GM18502 (cell line): ENCODE measurements around the gene ELMOD3.
"Not testable (repeated sequence)": the region's sequence is repeated elsewhere in the genome, so short reads cannot be mapped to it uniquely, and the experiment has no call there.

ENCODE experiments used
- ATAC-seq: cut with Tn5 transposase; IDR thresholded peaks from one replicate; pipeline ENCODE4 v1.9.1; 2021; ENCODE audit warnings: mild to moderate bottlenecking; ENCODE audit not compliant: unreplicated experiment, poor library complexity

ELMOD3 gene

DNA sequence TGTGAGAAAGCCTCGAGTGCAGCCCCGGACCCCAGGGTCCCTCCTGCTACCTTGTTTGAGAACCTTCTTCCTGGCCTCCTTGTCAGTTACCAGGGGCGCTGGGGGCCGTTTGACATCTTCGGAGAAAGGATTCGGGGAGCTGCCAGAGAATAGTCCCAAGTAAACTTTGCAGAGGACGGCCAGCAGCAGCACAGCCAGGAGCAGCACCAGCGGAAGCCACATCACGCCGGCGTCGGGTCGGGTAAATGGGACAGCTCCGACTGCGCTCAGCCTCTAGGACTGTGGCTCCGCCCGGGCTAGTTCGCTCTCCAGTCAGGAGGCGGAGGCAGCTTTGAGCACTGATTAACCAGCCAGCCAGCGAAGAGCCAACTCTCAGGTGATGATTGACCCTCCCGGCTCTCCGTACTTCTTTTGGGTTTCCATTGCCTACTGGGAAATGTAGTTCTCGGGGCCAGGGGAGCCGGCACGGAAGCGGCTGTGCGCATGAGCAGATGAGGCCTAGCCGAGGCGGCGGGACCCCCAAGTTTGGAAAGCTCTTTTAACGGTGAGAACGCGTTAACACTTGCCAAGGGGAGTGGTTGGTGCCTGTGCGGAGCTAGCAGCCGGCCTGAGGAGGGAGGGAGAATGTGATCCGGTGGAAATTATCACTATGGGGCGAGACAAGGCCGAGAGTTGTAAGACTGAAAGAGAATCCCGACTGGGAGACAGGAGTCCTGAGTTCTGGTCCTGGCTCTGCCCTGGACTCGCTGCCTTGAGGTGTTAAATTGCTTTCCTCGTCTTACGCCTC, at the start of gene ELMOD3, which contains the start of gene RETSAT:
Gene ELMOD3 (plus strand): TSS at position 484 of the 787 bp plus-strand sequence. CDS start 2,430 bp downstream, outside the sequence.
Gene RETSAT (minus strand): TSS at position 243 of the 787 bp plus-strand sequence. CDS start 21 bp downstream, at position 222.
- ATAC-seq = peak; percentile 95

DNA sequence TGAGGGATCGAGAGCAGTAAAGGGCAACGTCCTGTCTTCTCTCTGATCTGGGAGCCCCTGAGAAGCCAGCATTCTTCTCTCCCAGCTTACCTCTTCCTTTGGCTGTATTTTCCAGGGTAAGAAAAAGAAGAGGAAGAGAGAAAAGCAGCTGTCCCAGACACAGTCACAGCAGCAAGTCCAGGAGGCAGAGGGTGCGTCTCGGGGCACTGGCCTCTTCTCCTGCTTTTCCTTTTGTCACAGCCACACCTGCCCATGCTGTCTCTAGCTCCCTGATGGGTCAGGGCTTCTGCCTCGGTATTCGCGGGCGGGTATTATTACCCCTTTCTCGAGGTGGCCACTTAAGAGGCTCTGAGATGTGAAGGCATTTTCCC, 47.1 kb upstream of the ELMOD3 start:
- no peak for ATAC-seq

DNA sequence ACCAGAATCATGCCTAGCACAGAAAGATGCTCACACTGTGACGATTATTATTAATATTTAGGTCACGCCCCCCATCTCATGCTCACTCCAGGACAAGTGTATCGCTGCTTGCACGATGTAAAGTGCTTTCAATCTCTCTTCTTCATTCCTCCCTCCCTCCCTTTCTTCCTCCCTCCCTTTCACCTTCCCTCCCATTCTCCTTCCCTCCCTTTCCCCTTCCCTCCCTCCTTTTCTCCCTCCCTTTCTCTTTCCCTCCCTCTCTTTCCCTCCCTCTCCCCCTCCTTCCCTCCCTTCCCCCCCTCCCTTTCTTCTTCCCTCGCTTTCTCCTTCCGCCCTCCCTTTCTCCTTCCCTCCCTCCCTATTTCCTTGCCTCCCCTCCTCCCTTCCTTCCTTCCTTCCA, 46.4 kb upstream of the ELMOD3 start:
- ATAC-seq = no peak

DNA sequence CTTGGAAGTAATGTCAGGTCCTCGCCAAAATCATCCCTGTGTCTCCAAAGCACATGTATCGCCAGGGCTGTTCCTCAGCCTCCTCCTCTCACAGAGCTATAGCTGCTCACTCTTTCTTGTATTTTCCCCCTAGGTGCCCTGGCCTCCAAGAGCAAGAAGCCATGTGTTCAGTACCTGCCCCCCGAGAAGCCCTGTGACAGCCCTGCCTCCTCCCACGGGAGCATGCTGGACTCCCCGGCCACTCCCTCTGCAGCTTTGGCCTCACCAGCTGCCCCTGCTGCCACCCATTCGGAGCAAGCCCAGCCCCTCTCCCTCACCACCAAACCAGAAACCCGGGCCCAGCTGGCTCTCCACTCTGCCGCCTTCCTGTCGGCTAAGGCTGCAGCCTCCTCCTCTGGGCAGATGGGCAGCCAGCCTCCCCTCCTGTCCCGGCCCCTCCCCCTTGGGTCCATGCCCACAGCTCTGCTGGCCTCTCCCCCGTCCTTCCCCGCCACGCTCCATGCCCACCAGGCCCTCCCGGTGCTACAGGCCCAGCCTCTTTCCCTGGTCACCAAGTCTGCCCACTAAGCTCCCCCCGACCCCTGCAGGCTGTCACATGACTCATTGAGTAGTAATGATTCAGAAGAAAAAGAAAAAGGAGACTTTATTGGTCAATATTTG, 45.5 kb upstream of the ELMOD3 start:
- no peak for ATAC-seq

DNA sequence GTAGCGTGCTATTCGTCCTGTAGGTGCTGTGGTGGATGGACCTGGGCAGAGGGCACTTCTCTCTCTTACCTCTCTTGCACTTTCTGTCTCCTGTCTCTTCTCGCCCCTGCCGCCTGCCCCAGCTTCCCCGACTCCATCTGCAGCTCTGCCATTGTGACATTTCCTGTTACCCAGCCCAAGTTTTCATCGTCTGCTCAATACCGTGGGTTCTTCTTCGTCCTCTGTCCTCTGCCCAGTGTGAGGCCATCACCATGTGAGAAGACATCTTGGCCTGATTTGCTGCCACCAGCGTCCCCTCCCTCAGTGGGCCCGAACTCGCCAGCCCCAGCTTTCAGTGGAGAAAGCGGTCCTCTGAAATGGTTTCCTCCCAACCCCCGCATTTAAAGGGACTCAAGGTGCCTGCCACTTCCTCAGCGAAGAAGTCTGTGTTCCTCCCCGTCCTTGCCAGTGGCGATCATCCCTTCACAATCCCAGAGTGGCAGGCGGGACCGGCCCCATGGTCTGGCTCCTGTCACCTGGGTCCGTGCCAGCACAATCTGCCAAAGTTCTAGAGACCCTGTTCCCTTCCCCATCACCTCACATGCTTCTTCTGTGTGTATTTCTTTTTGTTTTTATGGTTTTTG, 44.8 kb upstream of the ELMOD3 start:
- no peak for ATAC-seq

DNA sequence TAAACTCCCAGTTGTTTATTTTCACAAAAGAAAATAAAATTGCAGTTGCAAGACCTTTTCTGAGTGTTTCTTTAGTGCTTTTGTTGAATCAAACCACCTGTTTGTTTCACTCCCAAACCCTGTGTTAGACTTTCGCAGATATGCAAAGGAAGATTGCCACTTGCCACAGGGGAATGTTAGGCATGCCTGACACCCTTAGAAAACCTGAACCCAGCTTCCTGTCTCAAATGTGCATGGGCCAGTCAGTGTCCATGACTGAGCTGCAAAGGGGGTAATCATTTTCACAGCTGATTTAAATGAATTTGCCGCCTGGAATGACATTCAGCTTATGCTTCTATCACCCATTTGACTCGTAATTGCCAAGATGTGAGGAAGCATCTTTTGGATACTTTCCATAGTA, 44.2 kb upstream of the ELMOD3 start:
- ATAC-seq = no peak

DNA sequence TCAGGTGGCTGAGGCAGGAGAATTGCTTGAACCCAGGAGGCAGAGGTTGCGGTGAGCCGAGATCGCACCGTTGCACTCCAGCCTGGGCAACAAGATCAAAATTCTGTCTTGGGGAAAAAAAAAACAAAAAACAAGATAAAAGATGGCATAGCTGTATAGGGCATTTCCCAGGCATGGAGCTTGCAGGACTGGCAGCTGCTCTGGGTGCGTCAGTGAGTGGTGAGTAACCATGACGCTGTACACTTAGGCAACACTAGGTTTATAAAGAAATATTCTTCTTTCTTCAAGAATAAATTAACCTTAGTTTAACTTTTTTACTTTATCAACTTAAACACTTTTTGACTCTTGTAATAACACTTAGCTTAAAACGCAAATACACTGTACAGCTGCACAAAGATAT, 42.2 kb upstream of the ELMOD3 start:
- no peak for ATAC-seq

DNA sequence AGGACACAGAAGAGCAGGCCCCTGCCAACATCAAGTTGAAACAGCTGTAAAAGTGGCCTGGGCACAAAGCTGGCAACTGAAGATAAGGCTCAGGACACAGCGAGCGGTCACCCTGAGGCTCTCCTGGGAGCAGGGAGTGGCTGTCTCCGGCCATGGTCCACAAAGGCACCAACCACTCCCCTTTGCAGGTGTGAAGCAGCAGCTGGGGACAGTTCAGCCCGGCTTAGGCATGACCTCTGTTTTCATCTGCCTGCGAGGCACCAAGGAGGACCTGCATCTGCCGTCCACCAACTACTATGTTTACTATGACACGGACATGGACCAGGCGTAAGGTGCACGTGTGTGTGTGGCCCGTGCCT, 39.7 kb upstream of the ELMOD3 start:
- no peak for ATAC-seq

DNA sequence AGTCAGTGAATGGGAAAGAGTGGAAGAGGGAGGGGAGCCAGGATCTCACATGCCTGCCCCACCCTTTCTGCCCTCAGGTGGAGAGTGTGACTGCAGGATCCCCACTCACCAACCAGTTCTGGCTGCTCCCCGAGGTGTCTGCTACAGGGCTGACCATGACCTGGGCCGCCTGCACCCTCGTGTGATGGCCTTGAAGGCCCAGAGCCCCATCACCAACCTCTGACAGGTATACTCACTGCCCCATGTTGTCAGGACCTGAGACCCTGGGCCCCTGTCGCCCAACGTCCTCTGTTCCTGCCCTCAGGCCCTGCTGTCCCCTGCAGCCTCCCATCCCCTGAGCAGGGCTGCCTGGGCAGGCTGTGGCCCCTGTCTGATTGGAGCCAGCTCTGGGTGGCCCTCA, 38.6 kb upstream of the ELMOD3 start:
- ATAC-seq = not testable (repeated sequence)

DNA sequence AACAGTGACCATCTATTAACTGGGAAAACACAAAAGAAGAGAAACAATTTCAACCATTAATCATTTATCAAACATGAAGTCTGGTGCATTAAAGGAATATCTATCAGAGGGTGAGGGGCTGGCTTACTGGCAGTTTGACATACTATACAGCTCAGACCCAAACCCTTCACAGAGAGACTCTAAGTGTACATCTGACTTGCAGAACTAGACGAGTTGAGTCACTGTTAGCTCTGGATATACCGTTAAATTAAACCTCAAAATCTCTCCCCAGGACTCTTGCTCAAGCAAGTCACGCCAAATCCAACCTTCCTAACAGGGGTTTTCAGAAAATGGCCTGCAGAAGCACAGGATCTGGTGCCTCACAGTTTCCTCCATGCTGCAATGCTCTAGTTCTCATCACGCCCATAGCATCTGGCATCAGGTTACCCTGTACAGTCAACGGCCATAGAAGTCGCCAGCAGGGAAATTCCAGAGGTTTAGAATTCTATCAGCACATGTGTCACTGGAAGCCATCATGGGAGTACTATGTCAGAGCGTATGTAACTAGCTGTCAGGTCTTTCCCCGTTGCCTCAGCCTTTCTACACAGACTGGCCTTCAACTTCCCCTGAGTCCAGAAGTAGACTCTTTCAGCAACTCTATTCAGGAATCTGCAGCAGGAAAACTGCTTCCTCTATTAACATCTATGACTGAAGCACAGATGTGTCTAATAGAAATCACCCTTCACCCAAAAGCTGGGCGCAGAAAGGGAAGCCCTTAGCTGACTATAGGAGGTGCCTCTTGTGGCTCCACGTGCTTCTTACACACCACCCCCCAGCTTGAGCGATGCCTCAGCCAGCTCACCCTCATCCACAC, 36.1 kb upstream of the ELMOD3 start:
- peak; percentile 78 for ATAC-seq

DNA sequence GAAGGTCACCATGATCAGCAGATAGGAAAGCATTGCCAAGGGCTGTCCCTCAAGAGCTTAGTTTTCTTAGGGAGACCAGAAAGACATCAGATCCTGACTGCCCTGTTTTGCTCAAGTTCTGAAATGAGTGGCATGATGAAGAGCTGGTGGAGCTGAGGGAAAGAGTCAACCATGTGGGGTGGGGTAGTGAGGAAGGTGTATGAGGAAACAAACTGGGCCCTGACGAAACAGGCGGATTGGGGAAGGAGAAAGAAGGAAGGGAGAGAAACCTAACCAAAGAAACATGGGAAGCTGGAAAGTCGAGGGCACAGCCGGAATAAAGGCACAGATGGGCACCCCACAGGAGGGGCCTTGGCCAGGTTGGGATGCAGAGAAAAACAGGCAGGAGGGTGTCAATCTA, 34.8 kb upstream of the ELMOD3 start:
- ATAC-seq = no peak

DNA sequence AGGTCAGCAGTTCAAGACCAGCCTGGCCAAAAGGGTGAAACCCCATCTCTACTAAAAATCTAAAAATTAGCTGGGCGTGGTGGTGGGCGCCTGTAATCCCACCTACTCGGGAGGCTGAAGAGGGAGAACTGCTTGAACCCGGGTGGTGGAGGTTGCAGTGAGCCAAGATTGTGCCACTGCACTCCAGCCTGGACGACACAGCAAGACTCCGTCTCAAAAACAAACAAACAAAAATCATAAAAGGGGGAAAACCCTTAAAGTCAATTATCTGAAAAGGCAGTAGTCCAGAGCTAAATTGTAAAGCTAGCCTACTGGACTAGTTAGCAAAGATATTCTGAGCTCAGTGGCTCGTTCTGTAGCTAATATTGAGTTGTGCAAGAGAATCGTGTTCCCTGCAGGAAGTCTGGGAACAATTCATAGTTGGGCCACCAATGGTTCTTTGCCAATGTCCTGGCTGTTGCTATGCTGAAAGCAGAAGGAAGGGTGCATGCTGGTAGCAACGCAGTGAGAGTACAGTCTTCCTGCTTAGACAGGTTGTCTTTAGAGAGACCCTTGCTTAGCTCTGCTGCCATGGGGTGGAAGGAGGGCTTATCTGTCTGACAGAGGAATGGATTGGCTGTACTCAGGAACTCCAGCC, 31.1 kb upstream of the ELMOD3 start:
- ATAC-seq = no peak

DNA sequence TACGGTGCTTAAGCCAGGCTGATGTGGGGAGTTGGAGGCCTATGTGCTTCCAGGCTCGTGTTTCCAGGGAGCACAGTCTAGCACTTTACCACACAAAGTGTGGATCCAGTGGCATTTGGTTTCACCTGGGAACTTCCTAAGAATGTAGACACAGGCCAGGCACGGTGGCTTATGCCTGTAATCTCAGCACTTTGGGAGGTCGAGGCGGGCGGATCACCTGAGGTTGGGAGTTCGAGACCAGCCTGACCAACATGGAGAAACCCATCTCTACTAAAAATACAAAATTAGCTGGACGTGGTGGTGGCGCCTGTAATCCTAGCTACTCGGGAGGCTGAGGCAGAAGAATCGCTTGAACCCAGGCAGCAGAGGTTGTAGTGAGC, 30.6 kb upstream of the ELMOD3 start:
- not testable (repeated sequence) for ATAC-seq

DNA sequence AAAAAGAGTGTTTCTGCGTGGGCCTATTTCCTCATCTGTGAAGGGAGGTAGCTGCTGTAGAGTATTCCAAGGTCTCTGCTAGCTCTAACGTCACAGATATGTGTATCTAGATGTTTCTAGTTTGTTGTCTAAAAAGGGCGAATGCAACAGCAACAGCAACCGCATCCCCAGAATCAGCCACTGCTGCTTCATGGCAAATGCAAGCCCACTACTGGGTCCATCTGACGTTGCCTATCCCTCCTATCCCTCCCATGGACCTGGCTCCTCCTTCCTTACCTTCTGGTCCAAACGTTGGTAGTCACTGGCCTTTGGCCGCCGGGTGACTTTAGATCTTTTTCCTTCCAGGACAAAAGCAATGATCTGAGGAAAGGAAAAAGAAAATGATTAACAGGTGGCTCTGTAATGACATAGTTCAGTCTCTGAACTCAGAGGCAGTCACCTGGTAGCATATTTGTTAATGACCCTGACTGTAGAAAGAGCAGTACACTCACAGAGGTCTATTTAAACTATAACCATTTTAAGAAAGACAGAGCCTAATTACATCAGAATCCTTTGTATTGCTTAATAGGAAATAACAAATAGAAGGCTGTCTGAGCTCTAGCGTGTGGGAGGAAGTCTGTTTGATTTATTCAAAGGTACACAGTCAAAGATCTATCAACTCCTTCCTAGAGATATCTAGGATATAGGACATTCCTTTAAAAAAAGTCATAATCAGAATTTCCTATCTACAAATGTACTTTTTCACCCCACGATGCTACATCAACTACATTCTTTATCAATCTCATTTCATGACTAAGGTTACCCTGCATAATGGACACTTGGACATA, 29.7 kb upstream of the ELMOD3 start:
- ATAC-seq = no peak

DNA sequence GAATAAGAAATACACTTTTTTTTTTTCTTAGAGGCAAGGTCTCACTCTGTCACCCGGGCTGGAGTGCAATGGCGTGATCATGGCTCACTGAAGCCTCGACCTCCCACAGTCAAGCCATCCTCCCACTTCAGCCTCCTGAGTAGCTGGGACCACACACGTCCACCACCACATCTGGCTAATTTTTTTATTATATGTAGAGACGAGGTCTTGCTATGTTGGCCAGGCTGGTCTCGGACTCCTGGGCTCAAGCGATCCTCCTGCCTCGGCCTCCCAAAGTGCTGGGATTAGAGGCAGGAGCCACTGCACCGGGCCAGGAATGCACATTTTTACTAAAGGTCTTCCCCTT, 29.1 kb upstream of the ELMOD3 start:
- ATAC-seq = no peak

DNA sequence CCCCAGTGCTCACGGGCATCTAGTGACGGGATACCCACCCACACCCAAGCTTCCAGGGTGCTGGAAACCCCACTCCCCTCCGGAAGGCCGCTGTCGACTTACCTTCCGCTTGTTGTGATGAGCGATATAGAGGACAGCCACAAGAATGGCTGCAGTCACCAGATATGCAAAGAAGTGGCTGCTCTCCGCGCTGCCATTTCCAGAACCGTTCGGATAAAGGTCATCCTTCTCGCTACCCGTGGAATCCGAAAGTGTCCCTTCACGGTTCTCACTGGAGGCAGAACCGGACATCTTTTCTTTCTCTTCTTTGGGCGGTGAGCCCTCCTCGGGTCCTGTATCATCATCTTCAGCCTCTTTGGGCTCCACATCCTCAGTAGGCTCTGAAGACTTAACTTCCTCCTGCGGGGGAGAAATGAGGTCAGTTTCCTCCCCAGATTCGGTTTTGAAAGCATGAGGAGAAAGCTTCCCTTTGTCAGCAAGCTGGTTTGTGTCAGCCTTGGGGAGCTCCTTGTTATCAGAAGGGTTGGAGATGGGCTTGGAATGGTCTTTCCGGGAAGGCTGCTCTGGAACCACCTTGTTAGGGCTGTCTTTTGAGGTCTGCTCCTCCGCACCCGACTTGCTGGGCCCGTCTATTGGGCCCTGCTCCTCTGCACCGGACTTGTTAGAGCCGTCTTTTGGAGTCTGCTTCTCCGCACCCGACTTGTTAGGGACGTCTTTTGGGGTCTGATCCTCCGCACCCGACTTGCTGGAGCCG, 28.0 kb upstream of the ELMOD3 start:
- ATAC-seq = peak; percentile 40

DNA sequence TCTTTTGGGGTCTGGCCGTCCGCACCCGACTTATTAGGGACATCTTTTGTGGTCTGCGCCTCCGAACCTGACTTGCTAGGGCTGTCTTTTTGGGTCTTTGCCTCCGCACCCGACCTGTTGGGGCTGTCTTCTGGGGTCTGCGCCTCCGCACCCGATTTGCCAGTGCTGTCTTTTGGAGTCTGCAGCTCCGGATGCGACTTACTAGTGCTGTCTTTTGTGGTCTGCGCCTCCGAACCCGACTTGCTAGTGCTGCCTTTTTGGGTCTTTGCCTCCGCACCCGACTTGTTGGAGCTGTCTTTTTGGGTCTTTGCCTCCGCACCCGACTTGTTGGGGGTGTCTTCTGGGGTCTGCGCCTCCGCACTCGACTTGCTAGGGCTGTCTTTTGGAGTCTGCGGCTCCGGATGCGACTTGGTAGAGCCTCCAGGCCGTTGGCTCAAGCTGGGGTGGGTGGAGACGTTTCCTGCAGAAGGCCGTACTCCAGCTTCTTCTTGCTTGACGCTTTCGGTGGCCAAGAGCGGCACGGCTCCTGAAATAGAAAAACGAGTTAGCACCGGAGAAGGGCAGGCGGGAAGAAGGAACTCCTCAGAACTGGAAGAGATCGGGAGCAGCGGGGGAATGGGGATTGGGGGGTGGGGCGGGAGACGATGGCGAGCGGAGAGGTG, 27.3 kb upstream of the ELMOD3 start:
- no peak for ATAC-seq
